ENCODE results near the gene SUGP1. TPM values are rescaled to one million over a fixed set of nuclear protein-coding genes. Genes with fewer than 3 reads are reported as not detected.

The SUGP1 gene
- total RNA-seq, 6 experiments from 2014 or later, result 37.7 to 47.0 (median 44.4) TPM

DNA sequence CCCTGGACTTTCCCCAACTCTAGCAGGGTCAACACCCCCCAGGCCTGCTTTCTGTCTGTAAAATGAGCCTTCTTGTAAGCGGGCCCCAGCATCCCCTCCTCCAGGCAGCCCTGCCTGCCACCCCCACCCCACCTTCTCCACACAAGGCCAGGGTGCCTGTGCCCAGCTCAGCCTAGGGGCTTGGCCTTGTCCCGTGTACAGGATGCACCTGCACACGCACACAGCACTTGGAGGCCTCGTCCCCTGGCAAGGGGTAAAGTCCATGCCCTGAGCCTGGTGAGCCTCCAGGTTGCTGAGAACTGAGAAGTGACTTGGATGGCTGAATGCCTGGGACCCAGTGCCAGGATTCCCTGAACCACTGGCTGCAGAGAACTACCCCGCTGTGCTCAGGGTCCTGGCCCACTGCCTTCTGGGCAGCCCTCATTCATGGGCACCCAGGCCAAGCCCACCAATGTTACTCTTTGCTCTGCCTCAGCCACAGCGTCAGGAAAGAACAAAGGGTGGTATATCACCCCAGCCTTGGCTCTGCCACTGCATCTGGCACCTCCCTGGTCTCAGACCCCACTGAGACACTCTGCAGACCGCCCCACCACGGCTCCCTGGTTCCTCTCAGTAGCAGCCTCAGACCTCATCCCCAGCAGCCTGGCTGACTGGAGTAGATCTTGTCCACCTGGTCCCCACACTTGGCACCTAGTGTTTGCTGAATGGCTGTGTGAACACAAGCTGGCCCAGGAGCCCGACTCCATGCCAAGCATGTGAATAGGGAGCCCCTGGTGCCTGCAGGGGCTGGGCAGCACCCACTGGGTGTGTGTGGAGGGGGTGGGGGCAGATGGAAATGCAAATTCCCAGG lies 45.4 kb downstream of the SUGP1 start:
- H3K27me3 Mint-ChIP-seq (ENCODE audit: insufficient read depth), result peaks cover 12% of the 10 kb centered on the region
- peaks cover 8% of the 10 kb centered on the region for H3K4me1 Mint-ChIP-seq (ENCODE audit: low read depth)
- no peak for DNase-seq
- H3K9me3 Mint-ChIP-seq, result no peaks in the 10 kb centered on the region
- H3K36me3 Mint-ChIP-seq (ENCODE audit: low read depth), result peaks cover 5% of the 10 kb centered on the region
- no peak overlapping the region for H3K4me3 Mint-ChIP-seq
- no peak overlapping the region for H3K27ac Mint-ChIP-seq
- TF ChIP-seq, protein P1, sequence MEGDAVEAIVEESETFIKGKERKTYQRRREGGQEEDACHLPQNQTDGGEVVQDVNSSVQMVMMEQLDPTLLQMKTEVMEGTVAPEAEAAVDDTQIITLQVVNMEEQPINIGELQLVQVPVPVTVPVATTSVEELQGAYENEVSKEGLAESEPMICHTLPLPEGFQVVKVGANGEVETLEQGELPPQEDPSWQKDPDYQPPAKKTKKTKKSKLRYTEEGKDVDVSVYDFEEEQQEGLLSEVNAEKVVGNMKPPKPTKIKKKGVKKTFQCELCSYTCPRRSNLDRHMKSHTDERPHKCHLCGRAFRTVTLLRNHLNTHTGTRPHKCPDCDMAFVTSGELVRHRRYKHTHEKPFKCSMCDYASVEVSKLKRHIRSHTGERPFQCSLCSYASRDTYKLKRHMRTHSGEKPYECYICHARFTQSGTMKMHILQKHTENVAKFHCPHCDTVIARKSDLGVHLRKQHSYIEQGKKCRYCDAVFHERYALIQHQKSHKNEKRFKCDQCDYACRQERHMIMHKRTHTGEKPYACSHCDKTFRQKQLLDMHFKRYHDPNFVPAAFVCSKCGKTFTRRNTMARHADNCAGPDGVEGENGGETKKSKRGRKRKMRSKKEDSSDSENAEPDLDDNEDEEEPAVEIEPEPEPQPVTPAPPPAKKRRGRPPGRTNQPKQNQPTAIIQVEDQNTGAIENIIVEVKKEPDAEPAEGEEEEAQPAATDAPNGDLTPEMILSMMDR (IDR thresholded peaks at IDR 0.05), result no peak

DNA sequence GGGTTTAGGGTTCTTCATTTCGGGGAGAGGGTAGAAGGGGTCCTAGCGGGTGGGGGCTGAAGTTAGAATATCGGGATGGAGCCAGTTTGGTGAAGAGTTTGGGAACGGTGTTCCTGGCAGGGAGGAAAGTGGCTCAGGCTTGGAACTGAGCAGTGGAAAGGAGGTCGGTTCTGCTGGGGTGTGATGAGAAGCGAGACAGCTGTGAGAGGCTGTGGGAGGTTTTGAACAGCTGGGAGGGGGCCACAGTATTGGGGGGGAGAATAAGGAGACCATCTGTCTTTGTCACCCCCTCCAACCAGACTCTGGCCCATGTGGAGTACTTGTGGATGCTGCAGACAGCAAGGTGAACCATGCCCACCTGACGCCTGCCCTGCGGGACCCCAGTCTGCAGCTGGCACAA lies 46.2 kb downstream of the SUGP1 start:
- peaks cover 12% of the 10 kb centered on the region for H3K27me3 Mint-ChIP-seq (ENCODE audit: insufficient read depth)
- no peak overlapping the region for H3K4me3 Mint-ChIP-seq
- H3K36me3 Mint-ChIP-seq (ENCODE audit: low read depth), result peaks cover 5% of the 10 kb centered on the region
- H3K27ac Mint-ChIP-seq, result no peak overlapping the region; the same call in 1 of the 2 replicates
- TF ChIP-seq, protein P1 (IDR thresholded peaks at IDR 0.05), result no peak
- peaks cover 8% of the 10 kb centered on the region for H3K4me1 Mint-ChIP-seq (ENCODE audit: low read depth)
- H3K9me3 Mint-ChIP-seq, result no peaks in the 10 kb centered on the region
- DNase-seq, result no peak

DNA sequence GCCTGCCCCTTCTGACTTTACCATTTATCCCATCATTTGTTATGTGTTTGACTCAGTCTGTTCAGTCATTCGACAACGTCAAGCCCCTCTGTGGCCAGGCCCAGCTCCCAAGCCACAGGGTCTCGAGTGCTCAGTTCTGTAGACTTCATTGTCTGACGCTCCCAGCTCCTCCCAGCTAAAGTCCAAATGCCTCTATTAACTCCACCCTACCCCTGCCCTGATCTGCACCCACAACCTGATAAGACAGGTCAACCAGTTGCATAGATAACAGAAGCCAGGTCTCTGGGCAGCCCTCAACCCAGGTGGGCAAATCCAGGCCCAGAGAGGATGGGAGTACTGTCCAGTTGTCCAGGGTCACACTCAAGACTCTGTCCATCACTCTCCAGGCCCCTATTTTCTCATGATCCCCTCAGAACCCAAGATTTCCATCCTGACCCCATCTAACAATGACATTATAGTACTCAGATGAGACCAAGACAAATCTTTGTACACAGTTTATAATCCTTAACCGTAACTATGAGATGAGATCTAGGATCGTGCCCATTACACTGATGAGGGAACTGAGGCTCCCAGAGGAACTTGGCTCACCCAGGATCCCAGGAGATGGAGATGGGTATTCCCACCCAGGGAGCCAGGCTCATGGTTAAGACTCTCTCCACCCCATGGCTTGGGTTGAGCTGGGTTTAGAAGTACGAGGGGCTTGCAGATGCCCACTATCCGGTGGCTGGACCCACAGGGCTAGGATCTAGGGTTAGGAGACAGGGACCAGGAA lies 48.3 kb downstream of the SUGP1 start:
- no peaks in the 10 kb centered on the region for H3K9me3 Mint-ChIP-seq
- no peak overlapping the region for H3K27ac Mint-ChIP-seq
- H3K4me3 Mint-ChIP-seq, result peak overlapping the region; percentile 35; the same call in 1 of the 2 replicates
- H3K36me3 Mint-ChIP-seq (ENCODE audit: low read depth), result peaks cover 5% of the 10 kb centered on the region
- peaks cover 14% of the 10 kb centered on the region for H3K27me3 Mint-ChIP-seq (ENCODE audit: insufficient read depth)
- H3K4me1 Mint-ChIP-seq (ENCODE audit: low read depth), result peaks cover 8% of the 10 kb centered on the region
- TF ChIP-seq, protein P1 (IDR thresholded peaks at IDR 0.05), result no peak
- no peak for DNase-seq

DNA sequence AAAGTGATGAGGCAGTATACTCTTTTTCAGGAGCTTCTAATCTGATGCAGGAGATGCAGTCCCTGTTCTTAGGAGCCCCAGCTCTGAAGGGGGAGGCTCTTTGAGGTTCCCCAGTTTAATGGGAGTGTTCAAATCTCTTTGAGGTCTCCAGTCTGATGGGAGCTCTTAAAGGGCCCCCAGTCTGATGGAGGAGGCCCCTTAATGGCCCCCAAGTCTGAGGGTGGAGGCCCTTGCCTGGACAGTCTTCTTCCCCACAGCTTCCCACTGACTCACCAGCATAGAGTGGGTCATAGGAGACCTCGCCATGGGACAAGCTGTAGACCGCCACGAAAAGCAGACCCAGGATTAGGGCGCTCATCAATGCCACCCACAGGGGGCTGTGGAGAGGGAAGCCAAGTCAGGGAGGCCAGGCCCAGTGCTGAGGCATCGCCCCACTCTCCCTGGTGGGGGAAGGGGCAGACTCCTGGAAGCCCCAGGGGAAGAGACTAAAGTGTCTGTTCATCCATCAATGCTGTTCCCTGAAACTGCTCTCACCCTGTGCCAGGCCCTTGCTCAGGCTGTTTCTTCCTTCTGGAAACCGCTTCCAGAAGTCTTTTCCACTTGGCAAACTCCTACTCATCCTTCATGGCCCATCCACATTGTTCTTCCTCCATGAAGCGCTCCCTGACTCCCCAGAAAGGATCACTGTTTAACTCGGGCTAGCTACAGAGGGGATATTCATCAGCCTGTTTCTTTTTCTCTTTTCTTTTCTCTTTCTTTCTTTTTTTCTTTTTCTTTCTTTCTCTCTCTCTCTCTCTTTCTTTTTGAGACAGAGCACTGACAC lies 49.3 kb downstream of the SUGP1 start:
- DNase-seq, result no peak
- H3K27me3 Mint-ChIP-seq (ENCODE audit: insufficient read depth), result peaks cover 14% of the 10 kb centered on the region
- no peak overlapping the region for H3K4me3 Mint-ChIP-seq
- H3K9me3 Mint-ChIP-seq, result no peaks in the 10 kb centered on the region
- H3K4me1 Mint-ChIP-seq (ENCODE audit: low read depth), result no peaks in the 10 kb centered on the region
- no peaks in the 10 kb centered on the region; the same call in 1 of the 2 replicates for H3K36me3 Mint-ChIP-seq (ENCODE audit: low read depth)
- H3K27ac Mint-ChIP-seq, result no peak overlapping the region
- TF ChIP-seq, protein P1 (IDR thresholded peaks at IDR 0.05), result no peak
